Stimulated activated CD4-positive, alpha-beta T cell treated with anti-CD3 and anti-CD28 coated beads, Interleukin-2, amount 100 ng/mL, for 4 hours (primary cell): ENCODE results near the gene UGT1A6.

Experiments used
- DNase-seq: peaks from one replicate; pipeline ENCODE4 v3.0.0-alpha.2; 2020; ENCODE audit warnings: low read depth

UGT1A6 gene

GRCh38 chr2:233768076-233768475 lies 75.4 kb downstream of the UGT1A6 start:
- DNase-seq = no peak

DNA sequence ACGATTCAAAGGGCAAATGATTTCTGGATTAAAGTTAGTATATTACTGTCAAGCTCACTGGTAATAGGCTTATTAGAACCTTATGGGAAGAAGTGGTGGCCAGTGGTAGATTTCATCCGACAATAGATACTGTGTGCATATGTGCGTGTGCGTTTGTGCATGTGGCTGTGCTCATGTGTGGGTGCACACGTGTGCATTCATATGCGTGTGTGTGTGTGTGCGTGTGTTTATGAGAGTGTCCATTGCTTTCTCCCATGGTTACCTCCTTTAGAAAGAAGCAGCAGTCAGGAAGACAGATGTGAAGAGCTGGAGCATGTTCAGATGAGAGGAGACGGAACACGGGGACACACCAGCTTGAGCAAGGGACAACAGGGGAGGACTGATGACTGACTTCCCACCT lies 76.6 kb downstream of the UGT1A6 start:
- DNase-seq = no peak

- DNase-seq = no peak
Observed at GRCh38 chr2:233772153-233772552, 79.5 kb downstream of the UGT1A6 start.

DNA sequence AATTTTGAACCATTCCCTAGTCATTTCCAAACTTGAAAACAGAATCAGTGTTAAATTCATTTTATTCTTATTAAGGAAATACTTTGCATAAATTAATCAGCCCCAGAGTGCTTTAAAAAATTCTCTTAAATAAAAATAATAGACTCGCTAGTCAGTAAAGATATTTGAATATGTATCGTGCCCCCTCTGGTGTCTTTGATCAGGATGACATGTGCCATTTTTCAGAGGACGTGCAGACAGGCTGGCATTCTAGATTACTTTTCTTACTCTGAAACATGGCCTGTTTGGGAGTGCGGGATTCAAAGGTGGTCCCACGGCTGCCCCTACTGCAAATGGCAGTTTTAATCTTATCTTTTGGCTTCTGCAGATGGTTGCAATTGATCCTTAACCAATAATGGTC lies 79.9 kb downstream of the UGT1A6 start:
- no peak for DNase-seq

- DNase-seq = no peak
Observed at GRCh38 chr2:233773854-233774253, 81.2 kb downstream of the UGT1A6 start.

GRCh38 chr2:233775414-233775813 lies 82.7 kb downstream of the UGT1A6 start:
- no peak for DNase-seq

GRCh38 chr2:233778030-233778429 lies 85.3 kb downstream of the UGT1A6 start, which contains the start of gene MROH2A:
TSS of gene MROH2A (plus strand) at chr2:233778330. CDS start at chr2:233779359, 1,029 bp downstream.
- no peak for DNase-seq

DNA sequence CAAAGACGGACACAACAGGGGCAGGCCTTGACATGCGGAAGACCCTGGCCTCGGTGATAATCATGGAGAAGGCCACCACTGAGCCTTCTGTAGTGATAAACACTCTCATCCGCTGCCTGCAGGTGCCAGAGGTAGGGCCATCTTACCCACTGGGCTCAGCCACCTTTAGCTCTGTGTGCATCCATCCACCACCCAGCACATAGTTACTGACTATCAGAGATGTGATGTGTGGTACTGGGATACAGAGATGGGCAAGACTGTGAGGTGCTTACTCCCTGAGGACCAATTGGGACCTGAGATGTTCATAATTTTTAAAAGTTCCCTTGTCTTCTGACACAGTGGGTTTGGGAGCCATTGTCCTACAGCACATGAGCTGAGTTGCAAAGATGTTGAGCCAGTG lies 87.0 kb downstream of the UGT1A6 start:
- no peak for DNase-seq

- DNase-seq = no peak
Observed at GRCh38 chr2:233780771-233781170, 88.1 kb downstream of the UGT1A6 start.

- DNase-seq = no peak
Observed at GRCh38 chr2:233789554-233789953, 96.9 kb downstream of the UGT1A6 start.

DNA sequence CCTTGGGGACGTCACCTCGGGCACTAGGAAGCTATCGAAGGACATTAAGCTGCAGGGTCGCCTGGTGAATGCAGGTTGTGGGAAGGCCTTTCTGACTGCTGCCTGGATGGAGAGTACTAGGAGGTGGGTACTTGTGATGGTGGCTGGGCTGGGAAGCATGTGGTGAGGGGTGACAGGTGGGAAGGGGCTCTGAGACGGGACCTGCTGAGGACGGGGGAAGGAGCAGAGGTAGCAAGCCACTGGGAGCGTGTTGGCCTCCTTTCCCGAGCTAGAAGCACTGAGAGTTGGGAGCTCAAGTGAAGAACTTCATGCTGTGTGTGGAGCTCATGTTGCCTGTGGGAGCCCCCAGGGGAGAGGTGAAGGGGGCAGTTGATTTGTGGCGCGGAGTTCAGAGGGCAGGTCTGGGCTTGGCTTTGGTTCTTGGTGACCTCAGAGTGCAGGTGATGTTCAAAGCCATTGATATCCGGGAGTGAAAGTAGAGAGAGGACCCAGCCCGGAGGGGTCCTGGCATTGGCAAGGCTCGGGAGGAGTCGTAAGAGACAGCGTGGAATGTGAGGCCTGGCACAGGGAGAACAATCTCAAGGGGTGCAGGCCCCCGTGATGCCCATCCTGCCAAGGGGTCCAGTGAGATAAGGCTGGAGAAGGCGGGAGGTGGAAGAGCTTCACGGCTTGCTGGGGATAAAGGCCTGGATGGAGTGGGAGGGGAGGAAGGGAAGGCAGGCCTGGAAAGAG lies 98.6 kb downstream of the UGT1A6 start:
- no peak for DNase-seq

GRCh38 chr2:233791883-233792329 lies 99.2 kb downstream of the UGT1A6 start:
- DNase-seq = no peak

DNA sequence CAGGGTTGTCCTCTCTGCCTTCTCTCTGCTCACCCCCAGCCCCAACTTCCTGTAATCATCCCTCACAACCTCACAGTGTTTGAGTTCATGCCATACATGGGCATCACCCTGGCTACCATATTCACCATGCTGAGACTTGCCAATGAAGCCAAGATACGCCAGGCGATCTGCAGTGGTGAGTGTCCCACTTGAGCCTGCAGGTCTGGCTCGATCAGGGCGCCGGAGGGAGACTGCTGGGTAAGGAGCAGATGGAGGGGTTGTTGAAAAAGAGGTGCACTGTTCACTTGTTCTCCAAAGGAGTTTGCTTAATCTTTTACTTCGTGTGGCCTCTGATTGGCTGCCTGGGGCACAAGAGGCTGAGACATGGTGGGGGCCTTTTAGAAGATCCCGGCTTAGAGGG lies 100.0 kb downstream of the UGT1A6 start:
- no peak for DNase-seq

GRCh38 chr2:233793465-233794127 lies 100.9 kb downstream of the UGT1A6 start:
- DNase-seq = no peak

- DNase-seq = no peak
Observed at GRCh38 chr2:233794128-233794658, 101.5 kb downstream of the UGT1A6 start.

DNA sequence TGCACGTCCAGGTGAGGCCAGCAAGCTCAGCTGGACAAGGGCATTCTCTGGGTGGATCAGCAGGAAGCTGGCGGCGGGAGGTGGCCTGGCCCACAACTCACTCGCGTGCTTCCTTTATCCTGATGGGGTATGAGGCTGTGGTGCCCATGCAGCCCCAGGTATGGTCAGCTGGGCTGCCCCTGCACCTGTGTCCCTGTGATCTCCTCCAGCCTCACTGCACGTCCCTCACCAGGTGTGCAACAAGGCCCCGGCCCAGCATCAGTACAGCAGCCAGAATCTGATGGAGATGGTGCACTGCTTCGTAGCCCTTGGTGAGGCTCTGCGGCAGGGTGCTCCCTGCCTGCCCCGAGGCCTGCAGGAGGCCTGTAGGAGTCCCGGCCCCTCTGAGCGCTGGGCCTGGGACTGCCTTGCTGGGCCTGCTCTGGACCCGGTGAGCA lies 103.1 kb downstream of the UGT1A6 start:
- DNase-seq = no peak

DNA sequence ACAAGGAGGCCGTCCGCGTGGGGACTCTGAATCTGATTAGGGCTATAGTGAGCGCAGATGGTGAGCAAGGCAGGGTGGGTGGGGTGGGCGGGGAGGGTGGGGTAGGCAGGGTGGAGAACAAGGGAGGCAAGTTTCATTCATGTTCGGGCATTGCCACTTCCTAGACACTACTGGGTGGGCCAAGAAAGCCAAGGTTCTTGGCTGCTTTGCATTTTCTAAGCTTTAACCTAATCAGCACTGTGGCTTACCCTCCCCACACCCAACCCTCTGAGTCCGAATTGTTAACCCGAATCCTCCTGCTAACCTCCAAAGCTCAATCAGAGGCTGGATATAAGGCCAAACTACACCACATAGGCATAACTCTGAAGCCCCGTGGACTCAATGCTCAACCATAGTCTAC lies 103.6 kb downstream of the UGT1A6 start:
- DNase-seq = no peak

DNA sequence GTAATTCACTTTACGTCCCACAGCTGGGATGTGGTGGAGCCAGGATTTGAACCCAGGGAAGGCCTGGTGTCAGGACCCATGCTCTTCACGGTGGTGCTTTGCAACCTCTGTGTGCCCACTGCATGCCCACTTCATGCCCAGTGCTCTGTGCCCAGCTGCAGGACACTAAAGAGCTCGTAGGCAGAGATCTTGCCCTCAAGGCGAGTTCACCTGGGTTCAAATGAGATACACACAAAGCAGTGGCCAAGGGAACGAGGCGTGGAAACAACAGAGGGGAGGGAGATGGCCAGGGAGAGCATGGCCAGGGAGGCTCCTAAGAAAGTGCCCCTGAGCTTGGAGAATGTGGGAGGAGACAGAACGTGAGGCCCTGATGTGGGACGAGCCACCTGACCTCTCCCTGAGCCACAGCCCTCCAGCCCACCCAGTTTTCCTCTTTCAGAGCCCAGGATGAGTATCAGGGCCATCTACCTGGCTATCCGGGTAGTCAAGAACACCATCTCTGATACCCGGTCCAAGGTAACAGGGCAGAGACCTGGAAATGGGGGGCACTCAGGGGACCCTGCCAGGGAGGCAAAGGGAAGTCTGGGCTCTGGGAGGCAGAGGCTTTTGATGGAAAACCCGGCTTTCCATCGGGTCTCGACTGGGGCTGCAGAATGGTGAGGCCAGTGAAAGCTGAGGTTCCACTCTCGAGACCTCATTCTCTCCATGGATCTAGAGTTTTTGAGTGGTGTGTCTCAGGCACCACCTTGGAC lies 105.8 kb downstream of the UGT1A6 start:
- DNase-seq = no peak

GRCh38 chr2:233799087-233799665 lies 106.5 kb downstream of the UGT1A6 start:
- DNase-seq = no peak

- no peak for DNase-seq
Observed at GRCh38 chr2:233799716-233800115, 107.0 kb downstream of the UGT1A6 start.

DNA sequence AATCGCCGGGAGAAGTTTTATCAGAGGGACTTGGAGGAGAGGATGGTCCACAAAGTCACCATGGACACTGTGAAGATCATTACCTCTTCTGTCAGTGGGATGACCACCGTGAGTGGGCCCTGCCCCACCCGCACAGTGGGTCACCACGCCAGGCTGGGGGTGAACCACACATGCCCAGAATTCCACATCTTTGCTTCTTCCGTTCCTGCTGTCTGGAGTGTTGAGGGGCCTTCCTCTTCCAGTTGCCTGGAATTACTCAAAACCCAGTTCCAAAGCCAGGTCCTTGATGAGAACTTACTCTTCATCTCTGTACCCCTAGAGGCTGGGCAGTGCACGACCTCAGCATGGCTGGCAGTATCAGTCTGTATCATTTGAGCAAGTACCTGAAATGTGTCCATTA lies 107.5 kb downstream of the UGT1A6 start:
- no peak for DNase-seq
